ENCODE measurements around the gene SH2D4B.

- TF ChIP-seq ZNF501 (CRISPR knock-in tag; IDR thresholded peaks at IDR 0.05) (no peak), IRF2 (CRISPR knock-in tag; IDR thresholded peaks at IDR 0.05) (no peak), REPIN1 (CRISPR knock-in tag; IDR thresholded peaks at IDR 0.05; ENCODE audit: borderline replicate concordance, low read depth) (no peak), ZNF317 (CRISPR knock-in tag; IDR thresholded peaks at IDR 0.05) (no peak), TRAFD1 (CRISPR knock-in tag; IDR thresholded peaks at IDR 0.05; ENCODE audit: borderline replicate concordance) (no peak), HOXA5 (CRISPR knock-in tag; IDR thresholded peaks at IDR 0.05) (no peak), MTA3 (CRISPR knock-in tag; IDR thresholded peaks at IDR 0.05) (no peak), ZNF780A (CRISPR knock-in tag; IDR thresholded peaks at IDR 0.05) (no peak), CTCF (CRISPR knock-in tag; IDR thresholded peaks at IDR 0.05) (no peak), EZH2 (conservative IDR thresholded peaks at IDR 0.05; ENCODE audit: low read depth, low read length) (no peak)
These were observed 40.3 kb upstream of the SH2D4B start for GRCh38 chr10:80497187-80498077.

Measured in HepG2 (cell line).